Measurements from ENCODE around the gene ATF2. TPM values are rescaled to one million over a fixed set of nuclear protein-coding genes. Genes with fewer than 3 reads are reported as not detected.

ATF2 gene
- total and polyA plus RNA-seq, 2 donors (not counting 3 experiments of a cell fraction or from before 2014, with no cell fraction given): 36.3 to 57.1 TPM

DNA sequence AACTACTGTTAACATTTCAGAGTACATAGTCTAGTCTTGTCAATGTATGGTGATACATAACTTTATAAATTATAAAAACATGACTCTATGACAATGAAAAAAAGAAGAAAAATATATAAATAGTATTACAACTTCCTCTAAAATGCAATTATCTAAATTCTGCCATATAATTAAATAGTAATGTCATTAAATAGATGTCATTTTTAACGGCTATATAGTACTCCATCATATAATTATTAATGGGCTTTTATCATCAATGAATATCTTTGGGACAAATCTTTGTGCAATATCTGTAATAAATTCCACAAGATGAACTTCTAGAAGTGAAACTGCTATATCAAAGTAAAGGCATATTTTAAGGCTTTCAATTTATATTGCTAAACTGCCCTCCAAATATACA, 24.8 kb downstream of the ATF2 start:
- TF ChIP-seq MYC (IDR thresholded peaks at IDR 0.05; ENCODE audit: low read depth, low read length): no peak
- POLR2A ChIA-PET: interaction anchor here (0.6 to 0.7 kb wide), 3 partner anchors 9 to 62 kb away, joined by 3 to 4 read pairs (median 3); no protein-coding TSS in a partner anchor
- no TSS peak for BruUV-seq (replicated peaks)

DNA sequence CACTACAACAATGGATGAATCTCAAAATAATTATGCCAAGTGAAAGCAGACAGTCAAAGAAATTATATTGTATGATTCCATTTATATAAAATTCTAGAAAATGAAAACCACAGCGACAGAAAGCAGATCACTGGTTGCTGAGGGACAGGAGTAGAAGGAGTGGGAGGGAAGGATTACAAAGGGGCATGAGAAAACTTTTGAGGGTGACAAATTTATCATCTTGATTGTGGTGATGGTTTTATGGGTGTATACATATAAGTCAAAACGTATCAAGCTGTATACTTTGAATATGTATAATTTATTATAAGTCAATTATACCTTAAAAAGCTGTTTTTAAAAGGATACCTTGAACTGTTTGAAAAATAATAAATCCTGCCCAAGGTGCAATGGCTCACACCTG, 27.7 kb downstream of the ATF2 start:
- no peak for DNase-seq (ENCODE audit: low read depth, low spot score)
- ChIA-PET CTCF (interaction anchor here (1.3 to 1.6 kb wide), 2 partner anchors 15 to 369 kb away, joined by 4 read pairs; no protein-coding TSS in a partner anchor), POLR2A (no interaction called here)
- Histone ChIP-seq H3K9me1 (replicated peaks; ENCODE audit: control insufficient read depth, extremely low read depth, insufficient read depth, low read length) (no peaks in the 10 kb centered on the region), H3K9me3 (replicated peaks; ENCODE audit: control insufficient read depth, insufficient read depth, low read length) (no peaks in the 10 kb centered on the region), H3K4me3 (replicated peaks in 1 of 3; ENCODE audit: insufficient read depth in 1 of 3, low read depth in 1 of 3, low read length in 3 of 3) (no peak overlapping the region), H3K4me1 (ENCODE audit: control insufficient read depth, extremely low read depth, insufficient read depth, low read length) (no peaks in the 10 kb centered on the region), H2AFZ (ENCODE audit: low read depth, low read length) (no peak overlapping the region), H3K36me3 (ENCODE audit: control insufficient read depth in 2 of 2, extremely low read depth in 1 of 2, insufficient read depth in 2 of 2, low read length in 2 of 2) (no peaks in the 10 kb centered on the region), H3K4me2 (ENCODE audit: insufficient read depth, low read length) (no peak overlapping the region), H3K79me2 (ENCODE audit: control insufficient read depth, insufficient read depth, low read length) (peaks cover 82% of the 10 kb centered on the region), H3K27me3 (ENCODE audit: control insufficient read depth in 2 of 2, insufficient read depth in 2 of 2, low read length in 2 of 2) (no peaks in the 10 kb centered on the region), H4K20me1 (replicated peaks; ENCODE audit: control insufficient read depth, extremely low read depth, insufficient read depth, low read length) (peaks cover 11% of the 10 kb centered on the region), H3K9ac (replicated peaks; ENCODE audit: extremely low read depth, insufficient read depth, low read length) (no peak overlapping the region), H3K27ac (ENCODE audit: insufficient read depth, low read depth, low read length) (no peak overlapping the region)
- BruUV-seq (replicated peaks): no TSS peak
- no peak for FAIRE-seq
- intact Hi-C loops (cut with micrococcal nuclease) (no loop called here), dilution Hi-C loops (cut with MboI; ENCODE audit: extremely low pct_ligation_motif_present, low sequenced_read_pairs) (no loop called here)
- no peak for TF ChIP-seq FOS (IDR thresholded peaks at IDR 0.05; ENCODE audit: borderline replicate concordance, insufficient read depth, low read length)
- TF ChIP-seq POLR2AphosphoS5 (IDR thresholded peaks at IDR 0.05; ENCODE audit: insufficient read depth, low read depth, low read length): no peak
- no peak for TF ChIP-seq EZH2 (IDR thresholded peaks at IDR 0.05; ENCODE audit: borderline replicate concordance, low read depth, low read length, severe bottlenecking)
- TF ChIP-seq GATA2 (IDR thresholded peaks at IDR 0.05; ENCODE audit: insufficient read depth, insufficient read length, low read depth, low read length): no peak
- TF ChIP-seq MYC (IDR thresholded peaks at IDR 0.05; ENCODE audit: low read depth, low read length): no peak
- no peak for TF ChIP-seq POLR2A (IDR thresholded peaks at IDR 0.05; ENCODE audit: low read depth, low read length)
- no peak for TF ChIP-seq JUN (IDR thresholded peaks at IDR 0.05; ENCODE audit: borderline replicate concordance, insufficient read depth, insufficient read length, low read depth)
- TF ChIP-seq, protein P1, sequence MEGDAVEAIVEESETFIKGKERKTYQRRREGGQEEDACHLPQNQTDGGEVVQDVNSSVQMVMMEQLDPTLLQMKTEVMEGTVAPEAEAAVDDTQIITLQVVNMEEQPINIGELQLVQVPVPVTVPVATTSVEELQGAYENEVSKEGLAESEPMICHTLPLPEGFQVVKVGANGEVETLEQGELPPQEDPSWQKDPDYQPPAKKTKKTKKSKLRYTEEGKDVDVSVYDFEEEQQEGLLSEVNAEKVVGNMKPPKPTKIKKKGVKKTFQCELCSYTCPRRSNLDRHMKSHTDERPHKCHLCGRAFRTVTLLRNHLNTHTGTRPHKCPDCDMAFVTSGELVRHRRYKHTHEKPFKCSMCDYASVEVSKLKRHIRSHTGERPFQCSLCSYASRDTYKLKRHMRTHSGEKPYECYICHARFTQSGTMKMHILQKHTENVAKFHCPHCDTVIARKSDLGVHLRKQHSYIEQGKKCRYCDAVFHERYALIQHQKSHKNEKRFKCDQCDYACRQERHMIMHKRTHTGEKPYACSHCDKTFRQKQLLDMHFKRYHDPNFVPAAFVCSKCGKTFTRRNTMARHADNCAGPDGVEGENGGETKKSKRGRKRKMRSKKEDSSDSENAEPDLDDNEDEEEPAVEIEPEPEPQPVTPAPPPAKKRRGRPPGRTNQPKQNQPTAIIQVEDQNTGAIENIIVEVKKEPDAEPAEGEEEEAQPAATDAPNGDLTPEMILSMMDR (IDR thresholded peaks at IDR 0.05; ENCODE audit: extremely low read depth in 1 of 2, insufficient read depth in 1 of 2, low read depth in 1 of 2, low read length in 2 of 2): no peak
- TF ChIP-seq, protein P2, sequence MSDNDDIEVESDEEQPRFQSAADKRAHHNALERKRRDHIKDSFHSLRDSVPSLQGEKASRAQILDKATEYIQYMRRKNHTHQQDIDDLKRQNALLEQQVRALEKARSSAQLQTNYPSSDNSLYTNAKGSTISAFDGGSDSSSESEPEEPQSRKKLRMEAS (IDR thresholded peaks at IDR 0.05; ENCODE audit: insufficient read depth, insufficient read length): no peak

More for the DNA sequence above, 24.8 kb downstream of the ATF2 start:
- no peak for DNase-seq (ENCODE audit: low read depth, low spot score)
- H3K4me1 ChIP-seq (ENCODE audit: control insufficient read depth, extremely low read depth, insufficient read depth, low read length): no peaks in the 10 kb centered on the region
- intact Hi-C loops (cut with micrococcal nuclease): no loop called here
- no peaks in the 10 kb centered on the region for H3K9me1 ChIP-seq (replicated peaks; ENCODE audit: control insufficient read depth, extremely low read depth, insufficient read depth, low read length)
- H3K79me2 ChIP-seq (ENCODE audit: control insufficient read depth, insufficient read depth, low read length): peaks cover 89% of the 10 kb centered on the region
- CTCF ChIA-PET: no interaction called here
- H3K27me3 ChIP-seq (ENCODE audit: control insufficient read depth in 2 of 2, insufficient read depth in 2 of 2, low read length in 2 of 2): no peaks in the 10 kb centered on the region
- no peak overlapping the region for H3K4me2 ChIP-seq (ENCODE audit: insufficient read depth, low read length)
- no peak overlapping the region for H3K27ac ChIP-seq (ENCODE audit: insufficient read depth, low read depth, low read length)
- no peaks in the 10 kb centered on the region for H3K9me3 ChIP-seq (replicated peaks; ENCODE audit: control insufficient read depth, insufficient read depth, low read length)
- H3K9ac ChIP-seq (replicated peaks; ENCODE audit: extremely low read depth, insufficient read depth, low read length): no peak overlapping the region
- no peaks in the 10 kb centered on the region for H3K36me3 ChIP-seq (ENCODE audit: control insufficient read depth in 2 of 2, extremely low read depth in 1 of 2, insufficient read depth in 2 of 2, low read length in 2 of 2)
- FAIRE-seq: no peak
- H3K4me3 ChIP-seq (replicated peaks in 1 of 3; ENCODE audit: insufficient read depth in 1 of 3, low read depth in 1 of 3, low read length in 3 of 3): no peak overlapping the region
- dilution Hi-C loops (cut with MboI; ENCODE audit: extremely low pct_ligation_motif_present, low sequenced_read_pairs): no loop called here
- no peak overlapping the region for H2AFZ ChIP-seq (ENCODE audit: low read depth, low read length)
- peaks cover 14% of the 10 kb centered on the region for H4K20me1 ChIP-seq (replicated peaks; ENCODE audit: control insufficient read depth, extremely low read depth, insufficient read depth, low read length)

Measured in endothelial cell of umbilical vein (primary cell).